Endothelial cell of umbilical vein (primary cell): ENCODE measurements around the gene SLC16A5.

Experiments used
- EZH2 ChIP-seq: IDR thresholded peaks from 2 replicates; pipeline ENCODE4 v1.6.1; 2012; ENCODE audit warnings: borderline replicate concordance, low read depth, mild to moderate bottlenecking, moderate library complexity, low read length, inconsistent platforms; ENCODE audit not compliant: severe bottlenecking
- FOS ChIP-seq: IDR thresholded peaks from 2 replicates; pipeline ENCODE4 v1.6.1; 2011; ENCODE audit warnings: mild to moderate bottlenecking, low read length, moderate library complexity, borderline replicate concordance; ENCODE audit not compliant: insufficient read depth
- MYC ChIP-seq: IDR thresholded peaks from one replicate; pipeline ENCODE4 v1.6.1; 2011; ENCODE audit warnings: mild to moderate bottlenecking, low read depth, low read length
- POLR2A ChIP-seq: IDR thresholded peaks from 2 replicates; pipeline ENCODE4 v1.6.1; 2012; ENCODE audit warnings: low read depth, mild to moderate bottlenecking, control low read depth, low read length
- POLR2AphosphoS5 ChIP-seq: IDR thresholded peaks from 2 replicates; pipeline ENCODE4 v1.6.1; 2012; ENCODE audit warnings: low read depth, mild to moderate bottlenecking, control low read depth, low read length, moderate library complexity; ENCODE audit not compliant: insufficient read depth
- TF ChIP-seq, protein P1 (sequence below), 2 donors: IDR thresholded peaks; 1 replicate in 1 of 2; 2 replicates in 1 of 2; pipeline ENCODE4 v1.5.1; 2011; ENCODE audit warnings: low read length in 2 of 2, mild to moderate bottlenecking in 2 of 2, moderate library complexity in 2 of 2, control low read depth in 1 of 2, inconsistent platforms in 1 of 2, low read depth in 1 of 2; ENCODE audit not compliant: insufficient read depth in 1 of 2; ENCODE audit errors: extremely low read depth in 1 of 2
- TF ChIP-seq, protein P2 (sequence below): IDR thresholded peaks from 2 replicates; pipeline ENCODE4 v1.6.1; 2011; ENCODE audit not compliant: insufficient read depth, insufficient read length

DNA sequence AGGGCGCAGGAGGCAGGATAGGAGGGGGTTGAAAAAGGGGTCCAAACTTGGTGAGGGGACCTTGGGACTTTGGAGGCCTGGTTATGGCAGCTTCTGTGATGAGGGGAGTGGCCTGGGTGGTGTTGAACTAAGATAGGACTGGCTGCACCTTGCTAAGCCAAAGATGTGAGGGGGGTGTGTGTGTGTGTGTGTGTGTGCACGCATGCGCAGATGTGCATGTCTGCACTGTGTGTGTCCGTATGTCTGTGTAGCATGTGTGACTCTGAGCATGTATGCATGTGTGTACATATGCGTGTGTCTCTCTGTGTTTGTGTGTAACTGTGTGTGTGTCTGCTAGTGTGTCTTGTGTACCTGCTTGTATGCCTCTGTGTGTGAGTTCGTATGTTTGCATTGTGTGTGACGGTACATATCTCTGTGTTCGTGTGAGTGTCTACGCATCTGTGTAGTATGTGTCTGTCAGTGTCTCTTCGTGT lies 4.1 kb downstream of the SLC16A5 start:
- TF ChIP-seq, protein P1, sequence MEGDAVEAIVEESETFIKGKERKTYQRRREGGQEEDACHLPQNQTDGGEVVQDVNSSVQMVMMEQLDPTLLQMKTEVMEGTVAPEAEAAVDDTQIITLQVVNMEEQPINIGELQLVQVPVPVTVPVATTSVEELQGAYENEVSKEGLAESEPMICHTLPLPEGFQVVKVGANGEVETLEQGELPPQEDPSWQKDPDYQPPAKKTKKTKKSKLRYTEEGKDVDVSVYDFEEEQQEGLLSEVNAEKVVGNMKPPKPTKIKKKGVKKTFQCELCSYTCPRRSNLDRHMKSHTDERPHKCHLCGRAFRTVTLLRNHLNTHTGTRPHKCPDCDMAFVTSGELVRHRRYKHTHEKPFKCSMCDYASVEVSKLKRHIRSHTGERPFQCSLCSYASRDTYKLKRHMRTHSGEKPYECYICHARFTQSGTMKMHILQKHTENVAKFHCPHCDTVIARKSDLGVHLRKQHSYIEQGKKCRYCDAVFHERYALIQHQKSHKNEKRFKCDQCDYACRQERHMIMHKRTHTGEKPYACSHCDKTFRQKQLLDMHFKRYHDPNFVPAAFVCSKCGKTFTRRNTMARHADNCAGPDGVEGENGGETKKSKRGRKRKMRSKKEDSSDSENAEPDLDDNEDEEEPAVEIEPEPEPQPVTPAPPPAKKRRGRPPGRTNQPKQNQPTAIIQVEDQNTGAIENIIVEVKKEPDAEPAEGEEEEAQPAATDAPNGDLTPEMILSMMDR (IDR thresholded peaks at IDR 0.05; ENCODE audit: extremely low read depth in 1 of 2, insufficient read depth in 1 of 2, low read depth in 1 of 2, low read length in 2 of 2) = no peak
- no peak for TF ChIP-seq POLR2A
- no peak for TF ChIP-seq EZH2
- no peak for TF ChIP-seq POLR2AphosphoS5
- TF ChIP-seq MYC = no peak
- TF ChIP-seq, protein P2, sequence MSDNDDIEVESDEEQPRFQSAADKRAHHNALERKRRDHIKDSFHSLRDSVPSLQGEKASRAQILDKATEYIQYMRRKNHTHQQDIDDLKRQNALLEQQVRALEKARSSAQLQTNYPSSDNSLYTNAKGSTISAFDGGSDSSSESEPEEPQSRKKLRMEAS = no peak
- no peak for TF ChIP-seq FOS
